ENCODE data around the gene MAML1. TPM values are rescaled to one million over a fixed set of nuclear protein-coding genes. Genes with fewer than 3 reads are reported as not detected.

The MAML1 gene
- total and polyA plus RNA-seq, 4 donors: 6.7 to 34.5 (median 20.5) TPM

DNA sequence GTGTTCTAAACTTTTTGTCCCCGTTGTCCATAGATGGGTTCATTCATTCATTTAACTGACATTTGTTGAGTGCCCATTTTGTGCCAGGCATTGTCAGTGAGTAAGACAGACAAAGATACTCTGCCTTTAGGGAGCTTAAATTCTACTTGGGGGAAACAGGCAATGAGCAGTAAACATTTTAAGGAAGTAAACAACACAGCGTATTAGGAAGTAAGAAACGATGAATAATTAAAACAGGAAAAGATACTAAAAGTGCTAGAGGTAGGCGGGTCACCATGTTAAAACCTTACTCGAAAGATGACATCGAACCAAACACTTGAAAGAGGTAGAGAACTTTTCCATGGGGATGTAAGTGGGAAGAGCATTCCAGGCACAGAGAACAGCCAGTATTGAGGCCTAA lies 5.5 kb upstream of the MAML1 start:
- no peak overlapping the region for H3K27ac ChIP-seq (ENCODE audit: low read depth in 1 of 2, low read length in 1 of 2)
- ATAC-seq (ENCODE audit: insufficient read depth, low FRiP score): no peak
- H3K4me1 ChIP-seq (ENCODE audit: control insufficient read depth in 5 of 5, insufficient read depth in 5 of 5, low read length in 5 of 5): peaks cover 0 to 4% (median 2%) of the 10 kb centered on the region in 5 donors

DNA sequence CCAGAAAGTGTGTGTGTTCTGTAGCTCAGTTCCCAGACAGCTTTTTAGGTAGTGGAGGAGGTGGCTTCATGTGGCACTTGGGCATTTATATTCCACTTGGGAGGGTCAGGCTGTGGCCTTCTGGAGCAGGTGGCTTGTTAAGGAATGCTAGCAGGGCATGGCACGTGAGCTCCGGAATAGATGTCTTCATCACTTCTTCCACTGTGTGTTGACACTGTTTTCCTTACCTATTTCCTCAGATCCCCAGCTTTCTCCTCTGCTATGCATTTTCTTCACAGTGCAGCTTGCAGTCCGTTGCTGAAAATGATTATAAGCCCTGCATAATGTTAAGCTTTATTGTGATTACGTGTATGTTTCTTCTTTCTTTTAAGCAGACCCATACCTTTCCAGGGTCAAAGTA lies 3.3 kb upstream of the MAML1 start:
- 52 to 93% methylated on average over 4 of the region's 4 CpGs for WGBS, 2 donors
- H3K9ac ChIP-seq (ENCODE audit: insufficient read depth in 1 of 2, low read length in 2 of 2): no peak overlapping the region
- DNase-seq (no peak), ATAC-seq (ENCODE audit: insufficient read depth, low FRiP score) (no peak)
- H3K27ac ChIP-seq (ENCODE audit: low read depth in 1 of 2, low read length in 1 of 2): no peak overlapping the region
- H3K4me3 ChIP-seq: no peak overlapping the region
- H3K9me3 ChIP-seq (ENCODE audit: control insufficient read depth in 4 of 4, insufficient read depth in 3 of 4, low read length in 3 of 4): no peaks in the 10 kb centered on the region
- TF ChIP-seq CTCF (IDR thresholded peaks at IDR 0.05; ENCODE audit: control extremely low read depth, extremely low read depth): no peak
- H3K36me3 ChIP-seq (ENCODE audit: control insufficient read depth in 4 of 4, insufficient read depth in 4 of 4, low read length in 4 of 4): peaks cover 22 to 36% (median 27%) of the 10 kb centered on the region in 4 donors
- H3K27me3 ChIP-seq (ENCODE audit: control insufficient read depth in 3 of 3, insufficient read depth in 3 of 3, low read length in 2 of 3): no peaks in the 10 kb centered on the region
- peaks cover 2 to 8% (median 4%) of the 10 kb centered on the region in 5 donors for H3K4me1 ChIP-seq (ENCODE audit: control insufficient read depth in 5 of 5, insufficient read depth in 5 of 5, low read length in 5 of 5)

More for the DNA sequence above, 5.5 kb upstream of the MAML1 start:
- no peaks in the 10 kb centered on the region for H3K27me3 ChIP-seq (ENCODE audit: control insufficient read depth in 3 of 3, insufficient read depth in 3 of 3, low read length in 2 of 3)
- H3K4me3 ChIP-seq: no peak overlapping the region
- peaks cover 34 to 57% (median 43%) of the 10 kb centered on the region in 4 donors for H3K36me3 ChIP-seq (ENCODE audit: control insufficient read depth in 4 of 4, insufficient read depth in 4 of 4, low read length in 4 of 4)
- no peak for TF ChIP-seq CTCF (IDR thresholded peaks at IDR 0.05; ENCODE audit: control extremely low read depth, extremely low read depth)
- no peak for DNase-seq
- H3K9me3 ChIP-seq (ENCODE audit: control insufficient read depth in 4 of 4, insufficient read depth in 3 of 4, low read length in 3 of 4): no peaks in the 10 kb centered on the region
- no peak overlapping the region for H3K9ac ChIP-seq (ENCODE audit: insufficient read depth in 1 of 2, low read length in 2 of 2)
- 58 to 60% methylated on average over 6 of the region's 6 CpGs for WGBS, 2 donors

DNA sequence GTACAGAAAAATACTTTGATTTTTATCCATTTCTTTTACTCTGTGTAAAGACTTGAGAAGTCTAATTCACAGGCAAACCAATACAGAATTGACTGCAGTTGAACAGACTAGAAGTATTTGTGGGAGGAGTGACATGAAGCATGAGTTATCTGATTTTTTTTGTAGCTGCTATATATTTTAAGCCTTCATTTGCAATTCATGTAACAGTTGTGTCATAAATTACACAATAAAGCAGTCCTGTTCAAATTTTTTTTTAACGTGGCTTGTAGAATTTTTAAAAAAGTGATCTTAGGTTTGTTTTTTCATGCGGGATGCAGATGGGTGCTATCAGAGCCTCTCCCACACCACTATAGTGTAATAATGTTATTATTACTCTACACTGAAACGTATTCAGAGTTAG lies 2.9 kb upstream of the MAML1 start:
- H3K9me3 ChIP-seq (ENCODE audit: control insufficient read depth in 4 of 4, insufficient read depth in 3 of 4, low read length in 3 of 4): no peaks in the 10 kb centered on the region
- H3K36me3 ChIP-seq (ENCODE audit: control insufficient read depth in 4 of 4, insufficient read depth in 4 of 4, low read length in 4 of 4): peaks cover 18 to 34% (median 24%) of the 10 kb centered on the region in 4 donors
- peaks cover 4 to 12% (median 7%) of the 10 kb centered on the region in 5 donors for H3K4me1 ChIP-seq (ENCODE audit: control insufficient read depth in 5 of 5, insufficient read depth in 5 of 5, low read length in 5 of 5)
- no peak for ATAC-seq (ENCODE audit: insufficient read depth, low FRiP score)
- no peak for TF ChIP-seq CTCF (IDR thresholded peaks at IDR 0.05; ENCODE audit: control extremely low read depth, extremely low read depth)
- H3K27ac ChIP-seq (ENCODE audit: low read depth in 1 of 2, low read length in 1 of 2): no peak overlapping the region
- DNase-seq: no peak
- no peak overlapping the region for H3K9ac ChIP-seq (ENCODE audit: insufficient read depth in 1 of 2, low read length in 2 of 2)
- WGBS, 2 donors: 60 to 88% methylated on average over 3 of the region's 3 CpGs
- no peaks in the 10 kb centered on the region for H3K27me3 ChIP-seq (ENCODE audit: control insufficient read depth in 3 of 3, insufficient read depth in 3 of 3, low read length in 2 of 3)
- H3K4me3 ChIP-seq: no peak overlapping the region

GRCh38 chr5:179730356-179730755 lies 2.3 kb upstream of the MAML1 start:
- ATAC-seq (ENCODE audit: insufficient read depth, low FRiP score): no peak
- H3K4me3 ChIP-seq: no peak overlapping the region
- H3K4me1 ChIP-seq (ENCODE audit: control insufficient read depth in 5 of 5, insufficient read depth in 5 of 5, low read length in 5 of 5): peaks cover 4 to 12% (median 9%) of the 10 kb centered on the region in 5 donors
- no peak for TF ChIP-seq CTCF (IDR thresholded peaks at IDR 0.05; ENCODE audit: control extremely low read depth, extremely low read depth)
- H3K27ac ChIP-seq (ENCODE audit: low read depth in 1 of 2, low read length in 1 of 2): no peak overlapping the region
- H3K9ac ChIP-seq (ENCODE audit: insufficient read depth in 1 of 2, low read length in 2 of 2): no peak overlapping the region
- DNase-seq: no peak
- H3K36me3 ChIP-seq (ENCODE audit: control insufficient read depth in 4 of 4, insufficient read depth in 4 of 4, low read length in 4 of 4): peaks cover 12 to 31% (median 19%) of the 10 kb centered on the region in 4 donors
- H3K27me3 ChIP-seq (ENCODE audit: control insufficient read depth in 3 of 3, insufficient read depth in 3 of 3, low read length in 2 of 3): no peaks in the 10 kb centered on the region
- H3K9me3 ChIP-seq (ENCODE audit: control insufficient read depth in 4 of 4, insufficient read depth in 3 of 4, low read length in 3 of 4): no peaks in the 10 kb centered on the region
- 85 to 86% methylated on average over 3 of the region's 3 CpGs for WGBS, 2 donors
